Measurements from ENCODE around the gene FAM83C.
"Not testable (repeated sequence)": the region's sequence is repeated elsewhere in the genome, so short reads cannot be mapped to it uniquely, and the experiment has no call there.

Gene FAM83C

GRCh38 chr20:35262731-35263531 is 29.3 kb downstream of the FAM83C start:
- DNase-seq = not testable (repeated sequence)

GRCh38 chr20:35262321-35262720 is 29.9 kb downstream of the FAM83C start:
- not testable (repeated sequence) for DNase-seq

- no peak for DNase-seq
These were observed 31.8 kb downstream of the FAM83C start for GRCh38 chr20:35260426-35260825.

GRCh38 chr20:35257175-35257909 is 34.9 kb downstream of the FAM83C start:
- no peak for DNase-seq

GRCh38 chr20:35254448-35254999 is 37.7 kb downstream of the FAM83C start:
- no peak for DNase-seq

- DNase-seq = no peak
These were observed 39.2 kb downstream of the FAM83C start for GRCh38 chr20:35253010-35253409.

GRCh38 chr20:35252598-35252997 is 39.6 kb downstream of the FAM83C start:
- not testable (repeated sequence) for DNase-seq

- DNase-seq = peak; percentile 45
These were observed 40.2 kb downstream of the FAM83C start for GRCh38 chr20:35252037-35252461.

GRCh38 chr20:35251613-35251940 is 40.6 kb downstream of the FAM83C start:
- DNase-seq = no peak

- DNase-seq = no peak
These were observed 43.4 kb downstream of the FAM83C start for GRCh38 chr20:35248641-35249475.

- no peak for DNase-seq
These were observed 45.5 kb downstream of the FAM83C start for GRCh38 chr20:35246723-35247122.

GRCh38 chr20:35243986-35244385 is 48.2 kb downstream of the FAM83C start:
- no peak for DNase-seq

GRCh38 chr20:35243317-35243716 is 48.9 kb downstream of the FAM83C start:
- DNase-seq = no peak

GRCh38 chr20:35240811-35241293 is 51.4 kb downstream of the FAM83C start:
- DNase-seq = no peak

- no peak for DNase-seq
These were observed 52.0 kb downstream of the FAM83C start for GRCh38 chr20:35240083-35240810.

- DNase-seq = no peak
These were observed 53.5 kb downstream of the FAM83C start for GRCh38 chr20:35238735-35239134.

- no peak for DNase-seq
These were observed 54.1 kb downstream of the FAM83C start for GRCh38 chr20:35238170-35238569.

GRCh38 chr20:35237486-35237885 is 54.7 kb downstream of the FAM83C start:
- no peak for DNase-seq

GRCh38 chr20:35235881-35236280 is 56.3 kb downstream of the FAM83C start:
- DNase-seq = no peak

Measured in CD4-positive, alpha-beta T cell treated with Interleukin-15 for 1 hour (primary cell).